ENCODE results near the gene RGS16.

The RGS16 gene

DNA sequence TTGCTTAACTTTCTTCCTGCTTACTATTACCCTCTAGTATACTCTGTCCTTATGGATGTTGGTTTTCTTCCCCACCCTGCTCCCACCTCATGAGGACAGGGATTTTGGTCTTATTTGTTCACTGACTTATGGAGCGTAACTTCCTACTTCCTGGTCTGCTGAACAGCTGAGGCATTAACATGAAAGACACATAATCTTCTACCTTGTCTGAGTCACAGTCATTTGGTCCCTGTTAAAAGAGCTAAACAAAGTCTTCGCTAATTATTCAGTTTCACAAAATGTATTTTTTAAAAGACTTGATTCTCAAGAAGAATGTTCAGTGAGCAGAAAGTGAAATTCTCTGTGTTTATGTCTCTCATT lies 33.6 kb downstream of the RGS16 start:
- FAIRE-seq, result no peak

DNA sequence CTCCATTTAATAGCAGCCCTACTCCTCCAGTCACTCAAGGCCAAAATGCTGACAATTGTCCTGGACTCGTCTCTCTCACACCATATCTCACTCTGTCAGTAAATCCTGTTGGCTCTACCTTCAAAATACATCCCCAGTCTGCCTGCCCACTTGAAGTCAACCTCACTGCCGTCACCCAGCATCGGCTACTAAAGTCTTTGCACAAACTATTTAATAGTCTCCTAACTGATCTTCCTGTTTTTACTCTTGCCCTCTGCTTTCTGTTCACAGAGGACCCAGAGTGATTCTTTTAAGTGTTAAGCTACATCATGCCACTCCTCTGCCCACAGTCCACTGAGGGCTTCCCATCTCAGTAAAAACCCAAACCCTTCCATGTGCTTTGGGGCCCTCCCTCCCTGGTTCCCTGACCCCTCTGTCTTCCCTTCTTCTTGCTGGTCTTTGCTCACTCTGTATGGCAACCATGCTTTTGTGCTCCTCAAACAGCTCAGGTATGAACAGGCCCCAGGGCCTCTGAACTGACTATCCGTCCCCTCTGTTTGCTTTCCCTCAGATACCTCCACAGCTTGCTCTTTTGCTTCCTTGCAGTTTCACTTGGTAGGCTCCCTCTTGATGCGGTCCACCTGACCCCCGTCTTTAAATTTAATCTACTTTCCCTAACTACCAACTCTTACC lies 34.1 kb downstream of the RGS16 start:
- no peak for FAIRE-seq

DNA sequence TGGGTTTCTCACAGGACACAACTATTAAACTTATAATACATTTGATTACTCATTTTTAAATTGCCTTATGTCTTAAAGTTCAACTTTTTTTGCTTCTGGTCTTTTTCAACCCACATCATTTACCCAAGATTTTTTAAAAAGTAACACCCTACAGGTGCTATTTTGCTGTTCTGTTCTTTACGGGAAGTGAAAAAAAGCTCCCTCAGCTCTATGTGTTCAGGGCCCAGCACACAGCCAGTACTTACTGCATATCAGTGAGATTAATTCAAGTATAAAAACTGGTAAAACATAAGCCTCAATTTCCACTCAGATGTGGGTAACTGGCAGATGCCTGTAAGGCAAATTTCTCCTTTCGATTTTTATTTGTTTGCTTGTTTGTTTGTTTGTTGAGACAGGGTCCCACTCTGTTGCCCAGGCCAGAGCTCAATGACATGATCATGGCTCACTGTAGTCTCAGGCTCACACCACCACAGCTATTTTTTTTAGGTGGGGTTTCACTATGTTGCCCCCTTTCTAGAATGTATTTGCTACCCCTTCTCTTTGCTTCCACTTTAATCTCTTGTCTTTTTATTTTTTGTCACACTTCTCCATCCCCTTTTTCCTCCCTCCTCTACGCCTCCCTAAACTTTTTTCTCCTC lies 35.4 kb downstream of the RGS16 start:
- no peak for FAIRE-seq

DNA sequence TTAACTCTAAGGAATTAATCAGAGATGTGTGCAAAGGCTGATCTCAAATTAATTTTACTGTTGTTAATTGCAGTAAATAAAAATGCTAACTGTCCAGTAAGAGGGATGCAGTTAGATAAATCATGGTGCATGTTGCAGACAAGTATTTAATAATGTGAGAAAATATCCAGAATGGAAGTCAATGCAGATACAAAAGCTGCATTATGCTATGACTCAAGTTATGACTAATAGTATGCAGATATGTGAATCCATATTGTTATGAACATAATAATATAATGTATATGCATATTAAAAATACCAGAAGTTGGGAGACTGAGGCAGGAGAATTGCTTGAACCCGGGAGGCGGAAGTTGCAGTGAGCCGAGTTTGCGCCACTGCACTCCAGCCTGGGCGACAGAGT lies 36.6 kb downstream of the RGS16 start:
- no peak for FAIRE-seq

GRCh38 chr1:182565537-182565936 lies 38.7 kb downstream of the RGS16 start:
- no peak for FAIRE-seq

GRCh38 chr1:182564406-182565004 lies 39.7 kb downstream of the RGS16 start:
- FAIRE-seq, result no peak

GRCh38 chr1:182563095-182563494 lies 41.1 kb downstream of the RGS16 start:
- no peak for FAIRE-seq

DNA sequence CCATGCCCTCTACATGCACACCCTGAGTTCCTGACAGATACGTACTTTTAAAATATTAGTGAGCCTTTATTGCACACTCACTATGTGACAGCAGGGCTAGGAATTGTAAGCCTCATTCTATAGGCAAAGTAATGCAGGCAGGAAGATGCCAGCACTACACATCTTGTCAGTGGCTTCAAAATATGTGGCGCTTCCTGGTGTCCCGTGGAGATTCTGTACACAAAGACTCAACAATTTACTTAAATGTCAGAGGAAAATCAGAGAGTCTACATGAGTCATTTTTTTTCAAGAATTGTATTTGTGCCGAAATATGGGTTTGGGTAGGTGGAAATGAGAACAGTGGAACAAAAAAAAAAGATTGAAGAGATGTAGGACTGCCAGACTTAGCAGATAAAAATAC lies 42.7 kb downstream of the RGS16 start:
- no peak for FAIRE-seq

DNA sequence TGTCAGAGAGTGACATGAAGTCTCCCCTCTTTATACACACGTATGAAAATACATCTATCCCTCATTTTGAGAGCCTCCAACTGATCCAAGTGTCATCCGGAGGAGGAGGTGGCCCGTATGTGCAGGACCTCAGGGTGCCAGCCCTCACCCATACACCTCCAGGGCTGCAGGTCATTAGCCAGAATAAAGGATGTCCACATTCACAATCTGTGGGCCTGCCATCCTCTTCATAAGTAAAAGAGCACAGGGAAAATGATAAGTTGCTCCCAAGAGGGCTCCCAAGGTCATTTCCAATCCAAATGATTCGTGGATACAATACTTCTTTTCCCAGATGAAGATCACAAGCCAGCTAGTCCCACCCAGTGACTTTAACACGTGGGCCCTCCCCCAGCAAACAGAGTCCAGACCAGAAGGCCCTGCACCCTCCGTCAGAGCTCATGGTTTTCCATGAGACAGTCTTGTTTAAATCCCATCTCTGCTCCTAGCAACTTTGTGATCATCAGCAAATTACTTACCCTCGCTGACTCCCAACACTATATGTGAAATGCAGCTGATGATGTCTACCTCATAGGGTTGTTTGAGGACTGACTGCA lies 43.7 kb downstream of the RGS16 start:
- no peak for FAIRE-seq

DNA sequence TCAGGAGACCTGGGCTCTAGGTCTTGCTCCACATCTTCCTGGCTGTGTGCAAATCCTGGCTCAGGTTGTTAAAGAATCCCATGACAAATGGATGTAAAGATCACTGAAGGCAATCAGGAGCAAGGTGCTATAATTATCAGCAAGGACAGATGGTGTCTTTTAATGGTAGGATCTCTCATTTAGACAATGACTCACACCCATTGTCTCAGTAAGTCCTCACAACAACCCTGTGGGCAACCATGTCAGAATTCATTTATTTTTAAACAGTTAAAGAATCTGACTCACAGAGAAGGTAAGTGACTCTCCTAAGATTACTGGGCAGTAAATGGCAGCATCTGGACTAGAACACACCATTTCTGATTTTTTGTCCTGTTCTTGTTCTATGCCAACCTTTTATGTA lies 47.9 kb downstream of the RGS16 start:
- FAIRE-seq, result no peak

DNA sequence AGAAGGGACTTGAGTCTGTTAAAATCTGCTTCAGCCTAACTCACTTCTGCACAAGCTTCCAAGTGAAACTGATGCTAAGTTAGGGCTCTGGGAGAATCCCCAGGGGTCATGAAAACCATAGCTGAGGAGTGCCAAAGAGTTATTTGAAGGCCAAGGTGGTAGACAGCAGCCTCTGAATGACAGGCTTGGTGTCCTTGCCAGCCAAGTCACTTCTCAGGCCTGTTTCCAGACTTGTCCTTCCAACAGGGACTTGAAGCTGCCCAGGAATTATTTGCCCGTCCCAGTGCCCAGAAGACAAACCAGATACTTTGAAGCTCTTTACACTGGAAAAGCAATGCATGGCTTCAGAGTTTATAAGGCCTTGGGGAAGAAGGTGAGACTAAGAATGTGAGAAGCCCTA lies 48.7 kb downstream of the RGS16 start:
- FAIRE-seq, result no peak

- no peak for FAIRE-seq
Observed at GRCh38 chr1:182552527-182552926, 51.7 kb downstream of the RGS16 start.

DNA sequence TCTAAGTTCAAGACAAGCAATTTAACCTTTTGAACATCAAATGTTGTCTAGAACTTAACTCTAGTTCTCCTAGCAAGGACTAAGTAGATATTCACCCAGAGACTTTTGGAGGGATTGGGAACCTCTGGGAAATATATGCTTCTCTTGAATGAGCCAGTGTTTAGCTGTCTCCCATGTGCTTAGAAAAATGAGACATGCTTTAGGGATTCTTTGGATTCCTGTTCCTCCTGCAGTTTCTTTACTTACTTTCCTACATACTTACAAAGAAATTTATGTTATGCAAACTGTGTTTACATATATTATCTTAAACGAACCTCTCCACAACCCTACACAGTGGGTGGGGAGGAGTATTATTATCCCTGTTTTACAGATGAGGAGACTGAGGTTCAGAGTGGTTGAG lies 54.4 kb downstream of the RGS16 start:
- no peak for FAIRE-seq

DNA sequence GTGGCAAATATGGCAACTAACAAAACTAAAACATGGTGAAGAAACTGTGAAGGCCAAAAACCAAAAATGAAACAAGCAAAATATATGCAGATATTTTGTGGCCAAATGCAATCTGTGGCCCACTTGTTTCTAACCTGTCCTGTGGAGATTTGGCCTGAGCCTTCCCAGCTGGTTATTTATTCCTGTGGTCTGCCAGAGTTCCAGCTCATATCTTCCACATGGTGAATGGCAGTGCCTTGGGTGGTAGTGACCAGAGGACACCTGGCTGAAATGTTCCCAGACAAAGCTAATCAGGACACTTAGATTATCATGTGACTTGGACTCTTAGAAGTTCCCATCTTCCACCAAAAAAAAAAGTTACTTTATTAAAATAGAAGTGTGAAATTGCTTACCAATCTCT lies 54.8 kb downstream of the RGS16 start:
- no peak for FAIRE-seq
